SKM-1 (cell line): ENCODE measurements around the gene TMEM187.

Experiments
- DNase-seq: peaks from one replicate; lab custom pipeline; 2025; ENCODE audit not compliant: unreplicated experiment; lab: John Stamatoyannopoulos, UW

TMEM187 gene

DNA sequence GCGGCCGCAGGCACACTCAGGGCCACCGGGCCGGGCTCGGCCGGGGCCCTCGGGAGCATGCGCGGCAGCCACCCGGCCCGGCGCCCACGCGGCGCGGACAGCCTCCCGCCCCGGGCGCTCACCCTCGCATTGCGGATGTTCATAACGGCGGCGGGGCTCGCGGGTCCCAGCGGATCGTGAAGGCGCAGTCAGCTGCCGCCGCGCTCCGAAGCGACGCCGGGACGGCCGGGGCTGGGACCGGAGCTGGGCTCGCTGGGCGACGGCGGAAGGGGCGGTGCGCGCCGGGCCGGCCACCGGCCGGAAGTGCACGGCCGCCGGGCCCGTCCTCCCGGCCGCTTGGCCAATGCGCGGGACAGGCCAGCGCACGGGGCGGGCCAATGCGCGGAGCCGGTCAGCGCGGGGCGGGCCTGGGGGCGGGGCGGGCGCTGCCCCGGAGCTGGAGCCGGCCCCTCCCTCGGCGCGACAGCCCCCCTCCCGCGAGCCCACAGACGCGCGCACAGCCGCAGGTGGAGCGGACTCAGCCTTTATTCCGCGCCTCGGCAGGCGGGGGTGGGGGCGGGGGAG lies 37.7 kb upstream of the TMEM187 start, which contains the start of gene NAA10:
Gene NAA10 (minus strand): TSS at position 276 of the 564 bp plus-strand sequence. CDS start 133 bp downstream, at position 143.
- peak; percentile 2 for DNase-seq

DNA sequence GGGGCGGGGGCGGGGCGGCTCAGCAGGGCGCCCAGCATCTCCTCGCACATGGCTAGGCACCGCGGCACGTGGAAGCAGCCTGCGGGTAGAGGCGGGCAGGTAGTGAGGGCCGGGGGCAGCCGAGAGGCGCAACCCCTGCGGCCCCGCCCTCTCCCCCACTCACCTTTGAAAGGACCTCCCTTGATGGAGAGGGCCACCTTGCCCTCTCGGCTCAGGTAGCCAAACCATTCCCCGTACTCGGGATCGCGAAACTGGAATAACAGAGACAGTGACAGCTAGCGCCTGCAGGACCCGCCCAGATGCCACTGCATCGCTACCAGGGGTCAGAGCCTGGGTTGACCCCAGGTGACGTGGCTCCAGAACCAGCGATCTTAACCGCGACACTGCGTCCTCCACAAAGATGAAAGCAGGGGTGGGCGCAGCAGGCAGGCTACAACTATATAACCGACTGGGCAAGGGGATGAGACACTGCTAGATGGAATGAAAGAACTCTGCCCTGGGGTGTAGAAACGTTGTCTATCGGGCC lies 37.2 kb upstream of the TMEM187 start:
- no peak for DNase-seq

DNA sequence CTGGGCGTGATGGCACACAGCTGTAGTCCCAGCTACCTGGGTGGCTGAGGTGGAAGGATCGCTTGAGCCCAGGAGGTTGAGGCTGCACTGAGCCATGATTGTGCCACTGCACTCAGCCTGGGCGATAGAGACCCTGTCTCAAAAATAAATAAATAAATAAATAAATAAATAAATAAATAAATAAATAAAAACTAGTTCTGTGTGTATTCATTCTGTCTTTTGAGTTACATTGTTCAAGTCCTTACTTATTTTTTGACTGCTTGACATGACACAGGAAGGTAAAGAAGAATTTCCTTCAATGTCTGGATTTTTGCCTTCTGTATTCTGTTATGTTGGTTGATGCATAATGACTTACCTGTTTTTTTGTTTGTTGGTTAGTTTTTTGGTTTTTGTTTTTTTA lies 35.5 kb upstream of the TMEM187 start:
- no peak for DNase-seq

DNA sequence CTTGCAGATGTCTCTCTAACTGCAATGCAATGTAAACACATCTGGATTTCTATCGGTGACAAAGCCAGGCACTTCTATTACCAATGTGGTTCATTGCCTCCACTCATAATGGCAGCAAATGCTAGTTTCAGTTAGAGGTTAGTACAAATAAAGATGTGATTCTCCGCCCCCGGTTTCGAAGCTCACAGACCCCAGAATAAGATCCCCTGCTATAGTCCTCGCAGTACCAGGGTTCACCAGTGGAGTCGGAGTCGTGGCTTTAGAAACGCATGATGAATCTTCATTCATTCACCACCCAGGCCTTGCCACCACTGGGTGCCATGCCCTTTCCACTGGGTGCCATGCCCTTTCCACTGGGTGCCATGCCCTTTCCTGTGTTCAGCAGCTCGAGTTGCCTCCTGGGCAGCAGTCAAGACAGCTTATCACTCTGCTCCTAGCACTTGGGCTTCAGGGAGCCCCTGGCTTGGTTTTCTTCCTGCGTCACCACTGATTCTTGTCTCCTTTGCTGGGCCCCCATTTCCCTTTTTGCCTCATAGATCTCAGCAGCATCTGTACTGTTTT lies 34.2 kb upstream of the TMEM187 start:
- no peak for DNase-seq

DNA sequence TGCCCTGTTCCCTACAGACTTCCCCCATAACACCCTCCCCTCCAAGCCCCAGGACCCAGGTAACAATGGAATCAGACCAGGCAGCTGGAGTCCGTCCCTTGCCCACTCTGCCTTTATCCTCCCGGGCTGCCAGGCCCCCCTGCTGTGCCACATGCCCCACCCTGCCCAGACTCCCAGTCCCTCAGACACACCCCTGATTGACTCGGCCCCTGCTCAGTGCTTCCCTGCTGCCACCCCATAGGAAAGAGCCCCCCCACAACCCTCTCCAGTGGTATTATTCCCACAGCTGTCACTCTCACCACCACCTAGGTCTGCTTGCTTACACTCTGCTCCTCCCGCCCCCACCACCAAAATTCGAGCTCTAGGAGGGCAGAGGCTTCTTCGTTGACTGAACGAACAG lies 33.0 kb upstream of the TMEM187 start:
- DNase-seq, result no peak

DNA sequence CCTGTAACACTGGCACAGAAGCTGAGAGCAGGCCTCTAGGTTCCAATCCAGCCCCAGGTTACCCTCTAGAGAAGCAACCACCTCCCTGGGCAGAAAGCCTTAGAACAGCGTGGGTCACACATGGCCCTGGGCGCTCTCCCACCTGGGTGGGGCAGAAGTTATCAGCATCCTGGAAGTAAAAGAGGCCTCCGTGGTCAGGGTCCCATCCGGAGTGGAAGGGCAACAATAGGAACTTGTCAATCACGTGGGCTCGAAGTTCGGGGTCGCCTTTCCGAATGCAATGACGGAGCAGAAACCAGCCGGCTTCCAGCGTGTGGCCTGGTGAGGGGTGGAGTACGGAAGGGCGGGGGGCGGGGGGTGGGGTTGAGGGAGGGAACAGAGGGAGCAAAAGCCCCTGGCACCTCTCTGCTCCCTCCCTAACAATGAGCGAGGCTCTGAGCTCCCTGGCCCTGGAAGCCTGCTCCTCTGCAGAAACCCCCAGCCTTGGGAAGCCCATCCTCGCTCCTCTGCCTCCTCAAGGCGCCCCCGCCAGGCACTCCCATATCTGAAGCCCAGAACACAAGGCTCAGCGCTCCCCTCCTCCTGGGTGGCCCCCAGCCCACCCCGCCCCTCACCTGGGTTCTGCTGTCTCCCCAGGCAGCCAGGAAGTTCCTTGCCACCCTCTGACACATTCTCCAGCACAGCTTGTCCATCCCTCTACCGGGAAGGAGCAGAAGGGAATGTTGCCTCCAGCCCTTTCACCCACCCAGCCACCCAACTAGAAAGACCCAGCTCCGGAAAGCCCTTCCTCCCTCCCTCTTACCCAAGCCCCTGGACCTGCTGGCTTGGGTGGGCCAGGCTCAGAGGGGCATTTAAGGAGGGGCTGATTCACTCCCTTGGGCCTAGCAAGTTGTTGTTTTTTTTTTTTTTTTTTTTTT lies 31.0 kb upstream of the TMEM187 start:
- DNase-seq, result no peak

DNA sequence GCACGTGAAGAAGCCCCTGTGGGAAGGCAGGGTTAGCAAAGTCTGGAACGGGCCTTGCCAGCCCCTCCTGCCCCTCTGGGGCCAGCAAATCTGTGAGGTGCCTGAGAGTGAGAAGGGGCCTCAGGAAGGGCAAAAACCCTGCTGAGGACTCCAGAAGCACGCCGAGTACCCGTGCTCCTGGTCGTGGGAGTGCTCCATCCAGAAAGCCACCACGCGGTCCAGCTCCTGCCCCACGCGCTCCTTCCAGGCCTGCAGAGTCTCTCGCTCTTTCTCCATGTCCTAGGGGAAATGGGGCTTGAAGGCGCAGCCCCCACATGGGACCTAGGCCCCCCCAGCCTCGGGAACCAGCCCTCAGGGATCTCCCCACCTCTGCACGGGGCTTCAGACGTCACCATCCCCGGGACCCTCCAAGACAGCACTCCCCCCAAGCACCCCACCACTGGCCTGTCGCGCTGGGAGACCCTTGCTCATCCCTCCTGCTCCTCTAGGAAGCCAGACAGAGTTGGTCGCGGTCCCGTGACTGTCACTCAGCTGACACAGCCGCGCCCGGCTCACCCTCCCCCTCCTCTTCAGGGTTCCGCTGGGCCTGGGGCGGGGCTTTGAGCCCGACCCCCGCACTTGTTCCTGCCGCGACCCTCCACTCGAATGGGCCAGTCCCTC lies 28.3 kb upstream of the TMEM187 start, which contains the start of gene RENBP:
Gene RENBP (minus strand): TSS at position 504 of the 660 bp plus-strand sequence. CDS start 33 bp downstream, at position 471.
- DNase-seq, result no peak

DNA sequence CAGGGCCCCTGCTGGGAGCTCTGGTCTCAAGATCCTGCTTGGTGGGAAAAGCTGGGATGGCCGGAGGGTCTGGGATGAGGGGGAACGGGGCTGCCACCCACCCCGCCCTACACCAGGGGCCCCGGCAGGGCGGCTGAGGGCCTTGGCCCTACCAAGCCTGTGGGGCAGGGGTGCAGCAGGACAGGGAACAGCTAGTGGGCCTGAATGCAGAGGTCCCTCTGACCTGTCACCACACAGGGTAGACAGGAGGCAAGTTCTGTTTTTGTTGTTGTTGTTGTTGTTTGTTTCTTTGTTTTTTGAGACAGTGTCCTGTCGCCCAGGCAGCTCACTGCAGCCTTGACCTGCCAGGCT lies 27.8 kb upstream of the TMEM187 start:
- DNase-seq, result no peak

DNA sequence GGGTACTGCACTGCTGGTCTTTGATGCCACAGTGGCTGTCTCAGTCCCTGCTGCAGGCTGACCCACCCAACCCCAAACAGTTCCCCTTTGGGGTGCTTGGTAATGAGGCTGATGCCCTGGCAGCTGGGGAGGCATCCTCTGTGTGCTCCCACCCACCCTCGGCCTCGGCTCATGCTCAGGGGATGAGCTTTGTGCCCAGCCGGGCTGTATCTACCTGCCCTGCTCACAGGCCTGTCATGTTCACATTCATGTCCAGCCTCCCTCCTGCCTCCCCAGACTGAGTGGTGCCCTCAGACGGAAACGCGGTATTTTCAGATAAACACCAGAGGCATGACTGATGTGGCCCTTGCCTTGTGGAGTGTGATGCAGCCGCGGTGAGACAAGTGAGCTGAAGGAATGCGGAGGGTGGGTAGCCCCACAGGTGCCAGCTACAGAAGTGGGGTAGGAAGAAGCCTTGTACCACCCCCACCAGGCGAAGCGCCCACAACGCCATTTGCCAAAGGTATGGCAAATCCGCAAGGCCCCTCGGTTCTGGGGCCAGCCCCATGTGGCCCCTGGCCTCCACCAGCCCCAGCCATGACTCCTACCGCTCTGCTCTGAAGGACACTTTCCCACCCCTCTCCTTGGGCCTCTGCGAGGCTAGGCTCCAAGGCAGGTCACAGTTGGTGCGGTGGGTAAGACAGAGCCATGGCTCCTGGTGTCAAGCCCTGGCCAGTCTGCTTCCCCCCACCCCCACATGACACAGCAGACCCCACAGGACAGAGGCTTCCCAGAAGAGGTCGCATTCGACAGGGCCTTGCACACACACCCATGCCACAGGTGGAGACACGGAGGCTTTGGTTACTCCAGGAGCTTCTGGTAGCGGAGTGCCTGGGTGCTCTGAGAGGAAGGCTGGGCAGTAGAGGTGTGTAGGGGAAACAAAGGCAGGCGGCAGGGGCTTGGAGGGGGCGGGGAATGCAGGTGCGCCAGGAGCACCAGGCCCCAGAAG lies 26.3 kb upstream of the TMEM187 start:
- no peak for DNase-seq

DNA sequence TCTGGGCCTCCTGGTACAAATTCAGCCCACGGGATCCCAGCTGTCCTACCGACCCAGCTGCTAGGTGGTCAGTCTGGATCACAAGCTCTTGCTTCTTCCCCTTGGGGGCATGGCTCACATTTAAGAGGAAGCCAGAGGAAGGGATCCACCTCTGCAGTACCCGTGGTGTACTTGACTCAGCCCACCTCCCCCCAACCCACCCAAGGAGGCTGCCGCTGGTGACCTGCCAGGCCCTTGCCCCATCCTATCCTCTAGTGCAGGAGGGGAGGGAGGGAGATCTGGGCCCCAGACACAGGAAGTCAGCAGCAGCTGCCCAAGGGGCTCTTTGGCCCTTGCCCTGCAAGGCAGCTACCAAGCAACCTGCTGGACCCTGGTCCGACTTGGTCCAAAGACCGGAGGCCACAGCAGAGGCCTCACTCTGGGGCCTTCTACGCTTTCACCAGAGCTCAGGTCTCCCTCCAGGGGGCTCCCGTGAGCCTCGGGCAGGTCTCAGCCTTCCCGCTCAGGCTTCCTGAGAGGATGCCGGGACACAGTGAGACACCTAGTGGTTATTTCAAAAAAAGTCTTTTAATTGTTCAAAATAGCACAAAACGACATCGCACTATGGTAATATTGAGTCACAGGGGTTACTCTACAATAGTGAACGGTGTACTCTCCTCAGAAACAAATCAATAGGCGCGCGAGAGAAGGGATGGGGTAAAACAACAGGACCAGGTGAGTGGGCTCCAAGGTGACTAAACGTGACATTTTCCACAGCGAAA lies 25.4 kb upstream of the TMEM187 start:
- peak; percentile 21 for DNase-seq

DNA sequence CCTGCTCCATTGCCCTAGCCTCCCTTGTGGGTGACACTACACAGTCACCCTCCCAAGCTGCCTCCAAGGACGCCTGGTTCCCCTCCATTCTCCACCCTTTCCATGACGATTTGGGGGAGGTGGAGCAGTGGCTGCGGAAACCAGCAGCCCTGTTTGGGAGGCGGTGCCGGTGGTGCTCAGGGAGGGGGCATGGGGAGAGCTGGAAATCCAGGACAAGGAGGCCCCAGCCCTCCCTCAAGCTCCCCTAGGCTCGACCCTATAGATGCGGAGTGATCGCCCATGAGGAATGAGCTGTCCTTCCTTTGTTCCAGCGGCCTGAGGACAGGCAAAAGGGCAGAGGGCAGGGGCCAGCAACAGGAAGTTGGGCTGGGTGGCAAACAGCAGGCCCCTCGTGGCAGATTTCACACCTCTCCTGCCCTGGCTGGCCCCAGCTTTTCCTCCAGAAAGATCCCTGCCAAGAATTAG lies 24.5 kb upstream of the TMEM187 start:
- DNase-seq, result no peak

DNA sequence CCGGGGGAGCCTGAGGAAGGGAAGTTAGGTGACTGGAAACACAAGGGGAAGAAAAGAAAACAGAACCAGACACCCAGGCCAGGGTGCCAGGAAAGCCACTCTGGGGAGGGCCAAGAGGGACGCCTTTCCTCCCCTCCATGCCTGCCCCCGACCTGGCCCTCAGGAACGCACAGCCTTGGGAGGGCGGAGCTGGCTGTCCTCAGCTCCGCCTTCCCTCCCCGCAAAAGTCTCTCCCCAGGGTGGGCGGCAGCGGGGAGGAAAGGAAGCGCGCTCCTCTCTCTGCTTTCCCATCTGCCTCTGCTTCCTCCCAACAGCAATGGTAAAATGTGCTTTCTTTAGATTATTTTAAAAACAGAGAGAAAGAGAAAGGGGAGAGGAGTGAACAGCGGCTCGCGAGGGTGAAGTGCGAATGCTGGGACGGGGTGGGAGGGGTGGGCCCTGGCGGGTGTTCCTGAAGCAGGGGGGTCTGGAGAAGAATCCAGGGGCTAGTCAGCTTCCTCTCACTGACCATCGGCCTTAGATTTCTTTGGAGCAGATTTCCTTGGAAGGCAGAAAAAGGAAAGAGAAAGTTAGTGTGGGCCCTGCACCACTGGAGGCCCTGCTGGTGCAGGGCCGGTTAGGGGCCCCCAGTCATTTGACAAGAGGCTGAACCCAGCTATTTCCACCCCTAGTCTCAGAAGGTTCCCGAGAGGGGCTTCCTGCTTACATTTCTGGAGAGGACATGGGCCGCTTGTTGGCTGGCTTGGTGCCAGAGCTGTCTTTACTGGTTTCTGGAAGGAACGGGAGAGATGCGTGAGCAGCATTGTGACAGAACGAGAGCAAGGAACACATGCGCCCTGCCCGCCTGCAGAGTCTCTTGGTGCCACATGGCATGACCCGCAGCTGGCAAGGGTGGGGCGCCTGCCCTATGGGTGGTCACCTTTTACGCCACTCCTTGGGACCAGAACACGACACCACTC lies 23.4 kb upstream of the TMEM187 start:
- no peak for DNase-seq

DNA sequence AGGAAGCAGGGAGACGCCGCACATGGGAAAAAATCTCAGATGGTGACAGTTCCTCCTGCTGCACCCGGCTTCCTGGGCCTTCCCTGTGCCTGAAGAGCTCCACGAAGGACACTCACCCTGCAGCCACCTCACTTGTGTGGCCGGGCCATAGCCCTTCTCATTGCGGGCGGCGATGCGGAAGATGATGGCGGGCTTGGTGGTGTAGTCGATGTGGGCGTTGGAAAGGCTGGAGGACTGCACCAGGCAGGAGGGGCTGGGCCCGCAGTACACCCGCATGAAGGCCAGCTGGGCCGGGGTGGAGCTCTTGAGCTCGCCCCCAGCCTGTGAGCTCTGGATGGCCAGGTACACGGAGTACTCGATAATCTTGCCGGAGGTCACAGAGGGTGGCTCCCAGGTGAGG lies 22.4 kb upstream of the TMEM187 start:
- DNase-seq, result no peak

DNA sequence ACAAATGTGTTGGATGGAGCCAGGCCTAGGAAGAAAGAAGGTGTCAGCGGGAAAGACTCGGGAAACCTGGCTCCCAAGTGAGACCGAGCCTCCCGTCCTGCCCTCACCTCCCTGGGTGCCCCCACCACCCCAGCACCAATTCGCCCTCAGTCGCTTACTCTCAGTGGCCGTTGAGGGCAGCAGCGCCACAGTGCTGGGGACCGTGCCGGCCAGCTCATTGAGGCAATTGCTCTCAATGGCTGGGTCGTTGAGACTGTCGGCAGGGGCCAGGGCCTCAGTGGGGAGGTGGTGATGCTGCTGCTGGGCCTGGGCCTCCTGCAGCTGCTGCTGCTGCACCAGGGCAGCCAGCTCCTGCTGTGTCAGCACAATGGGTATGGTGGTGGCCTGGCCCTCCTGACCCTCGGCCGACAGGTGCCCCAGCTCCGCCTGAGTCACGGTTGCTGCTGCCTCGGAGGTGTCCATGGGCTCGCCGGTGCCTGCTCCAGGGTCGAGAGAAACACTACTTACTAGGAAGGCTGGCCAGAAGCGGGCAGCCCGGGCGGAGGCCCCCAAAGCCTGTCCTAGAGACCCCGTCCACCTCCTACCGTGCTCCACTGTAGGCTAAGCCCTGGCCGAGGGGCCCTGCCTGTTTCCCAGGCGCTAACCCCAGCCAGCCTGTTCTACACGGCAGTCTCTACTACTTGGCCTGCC lies 20.7 kb upstream of the TMEM187 start:
- no peak for DNase-seq

DNA sequence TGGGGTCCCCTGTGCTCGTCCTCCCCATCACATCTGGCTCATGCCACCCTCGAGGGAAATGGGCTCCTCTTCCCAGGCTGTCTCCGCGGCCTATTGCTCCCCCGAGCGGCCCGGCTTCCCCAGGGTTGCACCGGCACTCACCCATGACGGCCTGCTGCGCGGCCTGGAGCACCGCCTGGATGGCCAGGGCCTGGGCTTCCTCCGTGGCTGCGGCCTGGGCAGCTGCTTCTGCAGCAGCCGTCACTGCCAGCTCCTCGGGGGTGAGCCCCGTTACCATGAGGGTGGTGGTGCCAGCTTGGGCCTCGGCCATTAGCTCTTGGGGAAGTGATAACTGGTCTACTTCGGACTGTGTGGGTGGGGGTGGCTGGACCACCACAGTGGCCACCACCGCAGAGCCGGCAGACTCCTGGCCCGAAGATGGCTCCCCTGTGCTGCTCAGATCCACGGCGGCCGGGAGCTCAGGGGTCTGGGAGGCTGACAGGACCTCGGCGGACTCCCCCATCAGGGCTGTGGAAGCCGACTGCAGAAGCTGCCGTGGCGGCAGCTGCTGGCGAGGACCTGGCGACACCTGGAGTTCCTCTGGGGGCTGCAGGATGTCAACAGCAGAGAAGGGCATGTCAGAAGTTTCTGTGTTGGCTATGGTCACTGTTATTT lies 20.1 kb upstream of the TMEM187 start:
- no peak for DNase-seq

DNA sequence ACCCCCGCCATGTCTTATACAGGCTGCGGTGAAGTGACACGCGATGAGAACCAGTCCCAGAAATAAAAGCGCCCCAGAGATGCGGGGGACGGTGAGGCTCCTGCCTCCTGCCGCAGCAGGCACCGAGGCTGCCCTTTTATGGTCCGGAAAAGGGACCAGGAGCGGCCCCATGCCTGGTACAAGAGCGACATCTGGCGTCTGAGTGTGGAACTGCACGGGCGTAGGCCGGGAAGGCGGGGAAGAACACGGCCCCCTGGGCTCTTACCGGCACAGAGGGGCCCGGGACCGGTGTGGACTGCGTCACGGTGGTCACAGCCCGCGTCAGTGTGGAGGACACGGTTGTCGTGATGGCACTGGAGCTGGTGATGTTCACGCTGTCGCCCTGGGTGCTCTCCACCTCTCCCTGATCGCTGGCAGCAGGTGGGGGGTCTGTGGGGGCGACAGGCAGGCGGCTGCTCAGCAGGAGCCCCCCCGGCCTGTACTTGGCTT lies 19.2 kb upstream of the TMEM187 start:
- DNase-seq, result no peak
